Amniotic stem cell (primary cell): ENCODE measurements around the gene PPP3R1.

Experiments
- DNase-seq: peaks from one replicate; lab custom pipeline; 2025; lab: John Stamatoyannopoulos, UW

PPP3R1 gene

GRCh38 chr2:68252400-68253218 is at the start of gene PPP3R1:
Gene PPP3R1, minus strand, starts transcription at chr2:68252532. Its CDS starts 405 bp downstream, at chr2:68252127.
- DNase-seq: peak; percentile 94

DNA sequence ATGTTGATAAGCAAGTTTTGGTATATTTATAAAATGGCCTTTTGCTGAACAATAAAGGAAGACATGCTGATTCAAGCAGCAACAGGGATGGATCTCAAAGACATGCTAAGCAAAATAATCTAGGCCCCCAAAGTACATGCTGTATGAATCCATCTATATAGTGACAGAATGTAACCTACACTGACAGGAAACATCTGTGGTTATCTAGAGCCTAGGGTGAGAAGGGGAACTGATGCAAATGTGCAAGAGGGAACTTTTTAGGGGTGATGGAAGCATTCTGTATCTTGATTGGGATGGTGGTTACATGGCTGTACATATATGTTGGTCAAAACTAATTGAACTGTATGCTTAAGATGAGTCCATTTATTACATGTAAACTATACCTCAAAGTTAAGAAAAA is 43.2 kb upstream of the PPP3R1 start:
- no peak for DNase-seq

DNA sequence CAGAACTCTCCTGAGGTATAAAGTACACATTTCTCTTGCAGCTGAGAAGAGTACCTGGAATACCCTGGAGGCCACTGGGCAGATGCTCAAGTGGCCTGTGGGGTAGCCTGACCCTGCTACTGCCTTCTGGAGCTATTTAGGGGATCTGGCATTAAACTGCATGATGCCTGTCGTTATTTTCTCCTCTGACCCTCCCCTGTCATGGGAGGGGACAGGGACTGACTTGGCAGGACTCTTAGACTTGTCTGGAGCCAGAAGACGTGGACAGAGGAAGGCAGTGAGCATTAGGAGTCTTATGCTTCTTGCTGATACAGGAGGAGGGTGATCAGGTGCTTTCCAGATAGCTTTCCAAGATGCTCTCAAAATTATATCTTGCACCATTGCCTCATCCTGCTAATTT is 42.6 kb upstream of the PPP3R1 start:
- no peak for DNase-seq

GRCh38 chr2:68294187-68294586 is 41.9 kb upstream of the PPP3R1 start:
- DNase-seq: no peak

DNA sequence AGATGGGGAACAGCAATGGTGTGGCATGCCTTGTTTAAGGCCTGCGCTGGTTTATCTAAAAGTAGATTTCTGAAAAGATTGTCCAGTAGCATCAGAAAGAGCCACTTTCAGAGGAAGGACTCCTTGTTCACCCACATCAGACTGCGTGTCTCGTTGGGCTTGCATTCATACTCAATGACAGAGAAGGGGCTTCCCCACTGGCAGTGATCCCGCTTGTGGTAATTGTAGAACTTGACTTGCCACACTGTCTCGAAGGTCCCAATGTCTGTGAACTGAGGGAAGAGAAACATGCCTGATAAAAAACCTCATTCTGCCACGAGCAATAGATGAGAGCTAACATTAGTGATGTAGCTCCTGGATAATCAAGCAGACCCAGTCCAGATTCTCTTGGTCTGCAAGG is 41.4 kb upstream of the PPP3R1 start:
- no peak for DNase-seq

- DNase-seq: no peak
Measured at GRCh38 chr2:68293024-68293423, 40.7 kb upstream of the PPP3R1 start.

- no peak for DNase-seq
Measured at GRCh38 chr2:68292108-68292710, 39.9 kb upstream of the PPP3R1 start.

- no peak for DNase-seq
Measured at GRCh38 chr2:68291314-68291713, 39.0 kb upstream of the PPP3R1 start.

GRCh38 chr2:68290901-68291300 is 38.6 kb upstream of the PPP3R1 start:
- DNase-seq: no peak

GRCh38 chr2:68287580-68288441 is 35.5 kb upstream of the PPP3R1 start:
- DNase-seq: no peak

GRCh38 chr2:68284896-68285295 is 32.6 kb upstream of the PPP3R1 start:
- no peak for DNase-seq

DNA sequence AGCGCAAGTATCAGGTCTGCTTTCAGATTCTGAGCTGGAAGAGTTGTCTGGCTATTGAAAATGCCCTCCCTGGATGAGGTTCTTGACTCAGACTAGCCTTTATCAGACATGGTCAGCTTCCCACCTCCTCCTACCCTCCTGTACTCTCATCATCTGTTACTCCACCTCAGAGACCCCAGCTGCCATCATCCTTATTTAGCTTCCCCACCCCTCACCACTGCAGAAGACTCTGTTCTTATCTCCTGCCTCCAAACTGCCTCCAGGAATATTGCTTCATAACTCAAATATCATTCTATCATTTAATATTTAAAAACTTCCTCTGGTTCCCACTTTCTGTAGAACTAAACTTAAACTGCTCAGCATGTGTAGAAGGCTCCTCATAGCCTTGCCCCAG is 31.1 kb upstream of the PPP3R1 start:
- DNase-seq: no peak

- DNase-seq: no peak
Measured at GRCh38 chr2:68282811-68283418, 30.6 kb upstream of the PPP3R1 start.

DNA sequence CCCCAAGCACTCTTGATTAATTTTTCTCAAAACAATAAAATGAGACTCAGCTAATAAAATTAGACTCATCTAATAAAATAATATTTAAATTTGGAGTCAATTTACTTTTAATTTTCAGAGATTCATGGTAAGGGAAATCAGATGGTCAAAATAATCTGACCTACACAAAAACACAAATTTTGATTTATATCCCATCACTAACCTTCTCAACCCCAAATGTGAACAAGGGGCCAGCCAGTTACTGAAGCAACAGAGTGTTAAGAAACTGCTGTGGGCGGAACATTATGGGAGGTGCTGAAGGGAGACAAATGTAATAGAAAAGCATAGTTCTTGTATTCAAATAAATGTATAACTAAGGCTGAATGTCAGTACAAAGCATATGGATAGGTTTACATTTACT is 28.5 kb upstream of the PPP3R1 start:
- DNase-seq: no peak

DNA sequence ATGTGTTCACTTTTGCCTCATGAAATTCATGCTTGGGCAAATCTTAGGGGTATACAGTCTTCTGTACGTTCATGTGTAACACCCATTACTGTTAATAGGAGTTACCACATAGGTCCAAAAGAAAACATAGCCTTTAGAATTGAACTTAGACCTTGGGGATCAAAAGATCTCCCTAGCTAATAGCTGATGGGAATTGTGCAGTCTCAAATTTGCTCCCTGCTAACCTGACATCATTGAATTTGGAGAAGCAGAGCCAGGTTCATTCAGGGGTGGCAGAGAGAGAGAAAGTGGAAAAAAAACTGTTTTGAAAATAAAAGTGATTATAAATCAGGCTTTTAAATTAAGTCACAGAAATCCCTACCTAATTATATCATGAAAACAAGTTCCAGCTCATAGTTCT is 28.0 kb upstream of the PPP3R1 start:
- DNase-seq: no peak

DNA sequence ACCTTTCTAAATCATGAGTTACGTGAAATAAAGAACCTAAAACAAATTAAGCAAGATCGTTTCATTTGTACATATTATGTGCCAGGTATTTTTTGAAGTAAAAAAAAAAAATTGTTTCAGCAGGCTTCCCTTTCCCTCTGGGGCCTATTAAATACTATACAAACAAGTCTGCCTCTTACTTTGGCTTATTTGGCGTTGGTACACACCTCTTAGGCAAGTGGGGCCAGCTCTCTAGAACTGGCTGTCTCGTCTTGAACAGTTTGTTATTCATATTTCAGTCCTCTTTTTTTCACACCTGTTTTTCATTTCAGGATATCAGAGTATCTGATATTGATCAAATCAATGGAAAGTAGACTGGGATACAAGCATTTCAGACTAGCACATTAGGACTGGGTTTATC is 27.4 kb upstream of the PPP3R1 start:
- no peak for DNase-seq

GRCh38 chr2:68278169-68278568 is 25.8 kb upstream of the PPP3R1 start:
- DNase-seq: no peak

- DNase-seq: no peak
Measured at GRCh38 chr2:68274022-68274421, 21.7 kb upstream of the PPP3R1 start.

DNA sequence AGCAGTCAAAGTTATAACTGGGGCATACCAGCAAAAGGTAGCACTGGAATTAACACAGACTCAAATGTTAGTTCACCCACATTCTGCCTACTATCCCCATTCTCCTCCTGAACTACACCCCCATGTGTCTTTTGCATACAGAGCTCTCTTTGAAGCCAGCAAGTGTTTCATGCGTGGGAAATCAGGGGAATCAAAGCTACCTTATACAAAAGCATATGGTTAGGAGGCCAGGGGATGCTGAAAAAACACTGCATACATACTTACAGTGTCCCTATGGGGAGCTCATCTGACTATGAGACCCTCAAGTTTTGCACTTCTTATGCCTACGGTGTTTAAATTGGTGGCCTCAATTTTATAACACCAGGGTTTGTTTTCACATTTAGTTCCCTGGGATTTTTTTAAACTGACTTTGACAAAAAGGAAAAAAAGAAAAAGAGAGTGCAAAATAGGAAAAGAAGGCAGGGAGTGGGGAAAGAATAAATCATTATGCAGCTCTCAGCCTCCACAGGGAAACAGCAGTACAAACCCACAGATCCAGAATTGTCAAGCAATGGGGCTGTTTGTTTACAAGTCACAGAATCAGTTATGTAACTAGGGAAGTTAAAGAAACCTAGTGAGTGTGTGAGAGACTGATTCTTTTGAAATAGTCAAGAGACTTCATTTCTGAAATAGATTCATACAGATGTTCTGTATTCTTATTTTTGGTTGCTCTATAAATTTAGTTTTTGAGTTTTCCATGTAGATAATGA is 20.1 kb upstream of the PPP3R1 start:
- no peak for DNase-seq

DNA sequence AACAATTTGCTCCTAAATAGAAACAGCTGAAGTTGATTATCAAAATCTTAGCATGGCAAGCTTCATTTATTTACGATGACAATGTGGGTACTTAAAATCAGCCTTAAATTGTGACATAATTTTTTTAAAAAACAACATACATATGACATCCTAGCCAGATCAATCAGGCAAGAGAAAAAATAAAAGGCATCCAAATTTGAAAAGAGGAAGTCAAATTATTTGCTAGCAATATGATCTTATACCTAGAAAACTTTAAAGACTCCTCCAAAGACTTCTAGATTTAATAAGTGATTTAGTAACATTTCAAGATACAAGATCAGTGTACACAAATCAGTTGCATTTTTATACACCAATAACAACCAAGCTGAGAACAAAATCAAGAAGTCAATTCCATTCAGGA is 14.3 kb upstream of the PPP3R1 start:
- no peak for DNase-seq

GRCh38 chr2:68263632-68264031 is 11.3 kb upstream of the PPP3R1 start:
- DNase-seq: no peak

DNA sequence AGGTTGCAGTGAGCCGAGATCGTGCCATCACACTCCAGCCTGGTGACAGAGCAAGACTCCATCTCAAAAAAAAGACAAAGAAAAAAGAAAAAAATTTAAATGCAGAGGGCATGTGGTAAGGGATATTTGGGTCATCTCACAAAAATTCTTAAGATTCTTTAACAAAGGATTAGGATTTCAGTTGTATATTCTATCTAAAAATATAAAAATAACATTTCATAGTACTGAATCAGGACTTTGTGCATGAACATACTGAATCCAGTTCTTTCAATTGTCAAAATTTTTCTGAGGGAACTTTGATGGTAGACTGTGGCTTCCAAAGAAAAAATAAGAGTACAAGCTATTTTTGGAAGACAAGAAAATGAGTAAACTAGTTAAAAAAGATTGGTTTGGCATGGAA is 6.5 kb upstream of the PPP3R1 start:
- DNase-seq: no peak
